Left lung (tissue), 10 donors: Measurements from ENCODE around the gene RNF111. TPM values are rescaled to one million over a fixed set of nuclear protein-coding genes. Genes with fewer than 3 reads are reported as not detected.
"Not testable (repeated sequence)": the region's sequence is repeated elsewhere in the genome, so short reads cannot be mapped to it uniquely, and the experiment has no call there.

Source experiments
- ATAC-seq: fragments of 200-7000 bp; cut with Tn5 transposase; one replicate; pipeline ENCODE4 v1.9.1; 2020; ENCODE audit warnings: moderate library complexity
- DNase-seq, 4 donors: peaks; one replicate each; pipeline ENCODE4 v3.0.0-alpha.2; 2013 to 2020
- H3K27ac ChIP-seq, 2 donors: fragments of 200-600 bp; sonication (generic) in 1 of 2; one replicate each; pipeline versions ENCODE4 v1.5.0 to v1.8.0; 2020 to 2021
- H3K27me3 ChIP-seq, 2 donors: fragments of 200-600 bp; sonication (generic) in 1 of 2; one replicate each; pipeline versions ENCODE4 v1.5.0 to v1.8.0; 2020 to 2021
- H3K36me3 ChIP-seq, 2 donors: fragments of 200-600 bp; sonication (generic) in 1 of 2; one replicate each; pipeline versions ENCODE4 v1.5.0 to v1.8.0; 2020 to 2021
- H3K4me1 ChIP-seq, 2 donors: fragments of 200-600 bp; one replicate each; pipeline ENCODE4 v1.8.0; 2021
- H3K4me3 ChIP-seq, 2 donors: fragments of 200-600 bp; sonication (generic) in 1 of 2; one replicate each; pipeline versions ENCODE4 v1.5.0 to v1.8.0; 2020 to 2021; ENCODE audit warnings: mild to moderate bottlenecking in 1 of 2
- H3K9me3 ChIP-seq, 2 donors: fragments of 200-600 bp; sonication (generic) in 1 of 2; one replicate each; pipeline versions ENCODE4 v1.5.0 to v1.8.0; 2020 to 2021
- intact Hi-C, 2 donors: fragments of 100-400 bp; cut with DNase I; formaldehyde crosslinking; loops; one replicate each; pipeline versions ENCODE4 v1.11.2 to v1.14.2; 2022
- polyA plus RNA-seq, 6 donors: library from polyadenylated mRNA; unstranded; fragments of 120-200 nt; gene quantifications; one replicate each; pipeline ENCODE4 v1.2.1, GENCODE V29; 2013; ENCODE audit not compliant: insufficient read length in 6 of 6
- total RNA-seq, 2 donors: library from RNA; stranded (reverse); fragmentation: NEBNext Ultra II Directional; extraction: Animal tissue kit (Norgen Biotek cat#: 25700); gene quantifications; one replicate each; pipeline ENCODE4 v1.2.1, GENCODE V29; 2021
- TF ChIP-seq, protein P1 (sequence below), 2 donors: fragments of 200-600 bp; sonication (generic) in 1 of 2; IDR thresholded peaks; one replicate each; pipeline versions ENCODE4 v1.5.0 to v1.8.0; 2021; ENCODE audit warnings: antibody characterized with exemption in 2 of 2
- donor health status: DM: no; HTN: yes; CAD: no.
- donor health status: DM: no; HTN: no; CAD: no.

Gene RNF111
- total and polyA plus RNA-seq, 8 donors: 34.1 to 40.6 (median 39.0) TPM

DNA sequence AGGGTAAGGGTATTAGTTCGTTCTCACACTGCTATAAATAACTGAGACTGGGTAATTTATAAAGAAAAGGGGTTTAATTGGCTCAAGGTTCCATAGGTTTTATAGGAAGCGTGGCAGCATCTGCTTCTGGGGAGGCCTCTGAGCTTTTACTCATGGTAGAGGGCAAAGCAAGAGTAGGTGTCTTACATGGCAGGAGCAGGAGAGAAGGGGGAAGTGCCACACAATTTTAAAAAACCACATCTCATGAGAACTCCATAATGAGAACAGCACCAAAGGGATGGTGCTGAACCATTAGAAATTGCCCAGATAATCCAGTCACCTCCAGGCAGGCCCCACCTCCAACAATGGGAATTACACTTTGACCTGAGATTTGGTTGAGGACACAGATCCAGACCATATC lies 12.2 kb downstream of the RNF111 start:
- Histone ChIP-seq H3K4me3 (no peak overlapping the region), H3K9me3 (no peaks in the 10 kb centered on the region), H3K36me3 (no peaks in the 10 kb centered on the region), H3K4me1 (peaks cover 0 to 68% of the 10 kb centered on the region in 2 donors), H3K27me3 (no peaks in the 10 kb centered on the region), H3K27ac (no peak overlapping the region)
- TF ChIP-seq, protein P1, sequence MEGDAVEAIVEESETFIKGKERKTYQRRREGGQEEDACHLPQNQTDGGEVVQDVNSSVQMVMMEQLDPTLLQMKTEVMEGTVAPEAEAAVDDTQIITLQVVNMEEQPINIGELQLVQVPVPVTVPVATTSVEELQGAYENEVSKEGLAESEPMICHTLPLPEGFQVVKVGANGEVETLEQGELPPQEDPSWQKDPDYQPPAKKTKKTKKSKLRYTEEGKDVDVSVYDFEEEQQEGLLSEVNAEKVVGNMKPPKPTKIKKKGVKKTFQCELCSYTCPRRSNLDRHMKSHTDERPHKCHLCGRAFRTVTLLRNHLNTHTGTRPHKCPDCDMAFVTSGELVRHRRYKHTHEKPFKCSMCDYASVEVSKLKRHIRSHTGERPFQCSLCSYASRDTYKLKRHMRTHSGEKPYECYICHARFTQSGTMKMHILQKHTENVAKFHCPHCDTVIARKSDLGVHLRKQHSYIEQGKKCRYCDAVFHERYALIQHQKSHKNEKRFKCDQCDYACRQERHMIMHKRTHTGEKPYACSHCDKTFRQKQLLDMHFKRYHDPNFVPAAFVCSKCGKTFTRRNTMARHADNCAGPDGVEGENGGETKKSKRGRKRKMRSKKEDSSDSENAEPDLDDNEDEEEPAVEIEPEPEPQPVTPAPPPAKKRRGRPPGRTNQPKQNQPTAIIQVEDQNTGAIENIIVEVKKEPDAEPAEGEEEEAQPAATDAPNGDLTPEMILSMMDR (IDR thresholded peaks at IDR 0.05): no peak
- no peak for DNase-seq
- intact Hi-C loops: no loop called here
- ATAC-seq: no peak

DNA sequence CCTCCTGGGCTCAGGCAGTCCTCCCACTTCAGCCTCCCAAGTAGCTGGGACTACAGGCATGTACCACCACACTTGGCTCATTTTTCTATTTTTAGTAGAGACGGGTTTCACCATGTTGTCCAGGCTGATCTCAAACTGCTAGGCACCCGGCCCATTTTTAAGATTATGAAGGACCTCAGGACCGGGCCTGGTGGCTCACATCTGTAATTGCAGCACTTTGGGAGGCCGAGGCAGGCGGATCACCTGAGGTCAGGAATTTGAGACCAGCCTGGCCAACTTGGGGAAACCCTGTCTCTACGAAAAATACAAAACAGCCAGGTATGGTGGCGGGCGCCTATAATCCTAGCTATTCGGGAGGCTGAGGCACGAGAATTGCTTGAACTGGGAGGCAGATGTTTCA lies 12.8 kb downstream of the RNF111 start:
- H3K27ac ChIP-seq, H3K27me3 ChIP-seq, H3K9me3 ChIP-seq, H3K36me3 ChIP-seq, H3K4me3 ChIP-seq, intact Hi-C loops, DNase-seq, ATAC-seq: not testable (repeated sequence)
- H3K4me1 ChIP-seq: peaks cover 0 to 64% of the 10 kb centered on the region in 2 donors

DNA sequence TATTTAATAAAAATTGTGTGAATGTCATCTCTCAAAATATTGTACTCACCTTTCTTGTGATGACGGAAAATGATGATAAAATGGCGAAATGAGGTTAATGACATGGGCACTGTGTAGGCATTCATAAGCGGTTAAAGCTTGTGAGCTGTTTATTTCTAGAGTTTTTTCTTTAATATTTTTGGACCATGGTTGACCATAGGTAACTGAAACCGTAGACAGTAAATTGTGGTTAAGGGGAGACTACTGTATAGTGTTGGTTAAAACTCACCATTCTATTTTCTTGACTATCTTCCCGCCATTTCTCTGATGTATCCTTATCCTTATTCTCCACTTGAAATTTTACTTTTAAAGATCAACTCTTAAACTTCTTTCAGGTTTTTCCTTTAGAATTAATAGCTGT lies 14.5 kb downstream of the RNF111 start:
- no peaks in the 10 kb centered on the region for H3K9me3 ChIP-seq
- intact Hi-C loops: no loop called here
- H3K4me1 ChIP-seq: peaks cover 0 to 53% of the 10 kb centered on the region in 2 donors
- DNase-seq: no peak
- peak overlapping the region in 1 of 2 donors; percentile 87 for H3K27ac ChIP-seq
- peaks cover 0 to 5% of the 10 kb centered on the region in 2 donors for H3K36me3 ChIP-seq
- H3K27me3 ChIP-seq: no peaks in the 10 kb centered on the region
- TF ChIP-seq, protein P1 (IDR thresholded peaks at IDR 0.05): no peak
- H3K4me3 ChIP-seq: no peak overlapping the region
- ATAC-seq: no peak

DNA sequence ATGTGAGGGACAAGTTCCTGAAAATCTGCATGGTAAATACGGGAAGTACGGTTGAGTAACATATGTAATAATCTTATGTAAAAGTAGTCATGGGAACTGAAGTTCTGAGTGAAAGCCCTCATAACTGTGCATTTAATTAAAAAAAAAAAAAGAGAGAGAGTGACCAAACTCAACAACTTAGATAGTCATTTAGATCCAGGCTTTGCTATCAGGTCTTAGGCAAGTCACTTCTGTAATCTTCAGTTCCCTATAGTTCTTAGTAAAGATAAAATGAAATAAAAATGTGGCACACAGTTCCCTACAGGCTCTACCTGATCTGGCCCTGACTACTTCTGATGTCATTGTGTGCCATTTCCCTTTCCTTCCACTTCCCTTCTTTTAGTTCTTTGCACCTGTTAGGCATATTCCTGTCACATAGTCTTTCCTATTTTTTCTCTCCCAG lies 15.0 kb downstream of the RNF111 start:
- H3K27ac ChIP-seq: peak overlapping the region in 1 of 2 donors; percentile 87
- intact Hi-C loops: no loop called here
- H3K4me3 ChIP-seq: no peak overlapping the region
- DNase-seq (no peak), ATAC-seq (peak; percentile 52)
- no peaks in the 10 kb centered on the region for H3K9me3 ChIP-seq
- H3K27me3 ChIP-seq: no peaks in the 10 kb centered on the region
- H3K4me1 ChIP-seq: peaks cover 0 to 53% of the 10 kb centered on the region in 2 donors
- TF ChIP-seq, protein P1 (IDR thresholded peaks at IDR 0.05): no peak
- peaks cover 0 to 5% of the 10 kb centered on the region in 2 donors for H3K36me3 ChIP-seq

DNA sequence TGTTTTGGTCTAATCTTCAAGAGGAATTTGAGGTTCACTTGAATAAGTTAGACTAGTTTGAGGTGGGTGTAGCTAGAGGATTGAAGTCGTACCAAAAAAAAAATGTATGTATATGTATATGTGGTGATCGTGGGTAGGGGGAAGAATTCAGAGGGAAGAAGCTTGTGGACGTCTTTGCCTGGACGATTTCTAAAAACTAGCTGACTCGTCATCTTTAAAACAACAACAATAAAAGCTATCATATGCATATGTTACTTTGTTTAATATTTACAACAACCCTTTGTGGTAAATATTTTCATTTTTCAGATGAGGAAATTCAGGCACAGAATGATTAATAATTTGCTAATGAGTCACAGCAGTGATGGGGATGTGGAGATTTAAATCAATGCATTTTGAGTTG lies 18.1 kb downstream of the RNF111 start:
- TF ChIP-seq, protein P1 (IDR thresholded peaks at IDR 0.05): no peak
- peaks cover 0 to 31% of the 10 kb centered on the region in 2 donors for H3K4me1 ChIP-seq
- intact Hi-C loops: no loop called here
- no peak for ATAC-seq
- H3K27me3 ChIP-seq: no peaks in the 10 kb centered on the region
- peaks cover 0 to 9% of the 10 kb centered on the region in 2 donors for H3K36me3 ChIP-seq
- H3K27ac ChIP-seq: no peak overlapping the region
- no peak overlapping the region for H3K4me3 ChIP-seq
- no peaks in the 10 kb centered on the region for H3K9me3 ChIP-seq
- no peak for DNase-seq

DNA sequence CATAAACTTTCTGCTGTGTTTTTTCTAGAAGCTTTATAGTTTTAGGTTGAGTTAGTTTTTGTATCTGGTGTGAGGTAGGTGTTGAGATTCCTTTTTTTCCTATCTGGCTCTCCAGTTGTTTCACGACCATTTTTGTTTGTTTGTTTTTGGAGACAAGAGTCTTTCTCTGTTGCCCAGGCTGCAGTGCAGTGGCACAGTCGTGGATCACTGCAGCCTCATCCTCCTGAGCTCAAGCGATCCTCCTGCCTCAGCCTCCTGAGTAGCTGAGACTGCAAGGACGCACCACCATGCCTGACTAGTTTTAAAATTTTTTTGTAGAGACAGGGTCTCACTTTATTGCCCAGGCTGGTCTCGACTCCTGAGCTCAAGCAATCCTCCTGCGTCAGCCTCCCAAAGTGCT lies 20.6 kb downstream of the RNF111 start:
- Histone ChIP-seq H3K4me1 (peaks cover 0 to 11% of the 10 kb centered on the region in 2 donors), H3K27me3 (no peaks in the 10 kb centered on the region), H3K9me3 (no peaks in the 10 kb centered on the region), H3K27ac (no peak overlapping the region), H3K4me3 (no peak overlapping the region), H3K36me3 (peaks cover 0 to 9% of the 10 kb centered on the region in 2 donors)
- no peak for ATAC-seq
- intact Hi-C loops: no loop called here
- no peak for DNase-seq
- TF ChIP-seq, protein P1 (IDR thresholded peaks at IDR 0.05): no peak
